C1 segment of cervical spinal cord (tissue), 14 donors: ENCODE measurements around the gene REM2.
A peak's percentile ranks its signal among the peaks of the same experiment; 100 is the strongest.

Source experiments
- DNase-seq, 14 donors: peaks; one replicate each; lab custom pipeline; 2025; lab: John Stamatoyannopoulos, UW

The REM2 gene, protein sequence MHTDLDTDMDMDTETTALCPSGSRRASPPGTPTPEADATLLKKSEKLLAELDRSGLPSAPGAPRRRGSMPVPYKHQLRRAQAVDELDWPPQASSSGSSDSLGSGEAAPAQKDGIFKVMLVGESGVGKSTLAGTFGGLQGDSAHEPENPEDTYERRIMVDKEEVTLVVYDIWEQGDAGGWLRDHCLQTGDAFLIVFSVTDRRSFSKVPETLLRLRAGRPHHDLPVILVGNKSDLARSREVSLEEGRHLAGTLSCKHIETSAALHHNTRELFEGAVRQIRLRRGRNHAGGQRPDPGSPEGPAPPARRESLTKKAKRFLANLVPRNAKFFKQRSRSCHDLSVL

DNA sequence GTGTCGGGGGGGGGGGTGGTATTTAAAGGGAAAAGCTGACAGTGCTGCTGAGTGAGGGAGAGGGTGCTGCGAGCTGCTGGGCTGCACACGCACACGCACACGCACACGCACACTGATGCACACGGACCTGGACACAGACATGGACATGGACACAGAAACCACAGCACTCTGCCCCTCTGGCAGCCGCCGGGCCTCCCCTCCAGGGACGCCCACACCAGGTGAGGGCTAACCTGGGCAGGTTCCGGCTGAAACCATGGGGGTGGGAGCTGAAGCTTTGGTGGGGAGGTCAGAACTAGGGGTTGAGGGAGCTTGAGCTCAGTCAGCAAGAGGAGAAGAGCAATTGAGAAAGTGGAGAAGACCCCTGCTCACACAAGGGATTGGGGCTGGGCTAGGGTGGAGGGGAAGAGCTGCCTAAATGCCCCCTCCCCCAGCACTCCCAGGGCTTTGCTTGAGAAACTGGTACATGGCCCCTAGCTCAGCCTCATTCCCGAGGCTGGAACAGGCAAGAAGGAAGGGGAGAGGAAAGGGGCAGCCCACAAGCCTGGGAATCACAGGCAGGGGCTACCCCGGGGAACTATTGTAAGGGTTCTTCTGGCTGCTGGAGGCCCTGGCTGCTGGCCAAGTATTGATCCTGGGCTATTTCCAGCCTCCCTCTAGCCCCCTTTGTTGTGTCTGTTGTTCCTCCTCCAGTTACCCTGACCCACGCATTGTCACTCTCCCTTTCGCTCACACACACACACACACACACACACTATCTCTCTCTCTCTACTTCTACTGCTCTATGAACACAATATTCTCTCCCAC lies at the start of gene REM2:
Gene REM2 (plus strand): TSS at position 50 of the 804 bp plus-strand sequence. CDS start 66 bp downstream, at position 116.
- DNase-seq: peak in 1 of 14 donors; percentile 41

DNA sequence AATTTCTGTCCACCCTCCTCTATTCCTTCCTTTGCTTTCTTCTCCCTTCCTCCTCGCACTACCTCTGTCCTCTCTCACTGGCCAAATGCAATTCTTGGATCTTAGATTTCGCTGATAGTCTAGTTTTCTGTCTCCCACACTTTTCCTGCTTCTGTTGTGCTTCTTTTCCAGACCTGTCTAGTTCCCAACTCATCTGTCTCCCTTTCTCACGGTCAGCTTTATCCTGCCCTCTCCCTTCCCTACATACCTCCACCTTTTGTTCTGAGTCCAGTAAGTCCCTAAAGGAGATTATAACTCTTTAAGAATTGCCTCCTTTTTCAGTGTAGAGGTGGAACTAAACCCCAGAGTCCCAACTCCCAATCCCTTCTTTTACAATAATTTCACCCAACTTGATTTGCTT lies 47.5 kb upstream of the REM2 start:
- no peak for DNase-seq

DNA sequence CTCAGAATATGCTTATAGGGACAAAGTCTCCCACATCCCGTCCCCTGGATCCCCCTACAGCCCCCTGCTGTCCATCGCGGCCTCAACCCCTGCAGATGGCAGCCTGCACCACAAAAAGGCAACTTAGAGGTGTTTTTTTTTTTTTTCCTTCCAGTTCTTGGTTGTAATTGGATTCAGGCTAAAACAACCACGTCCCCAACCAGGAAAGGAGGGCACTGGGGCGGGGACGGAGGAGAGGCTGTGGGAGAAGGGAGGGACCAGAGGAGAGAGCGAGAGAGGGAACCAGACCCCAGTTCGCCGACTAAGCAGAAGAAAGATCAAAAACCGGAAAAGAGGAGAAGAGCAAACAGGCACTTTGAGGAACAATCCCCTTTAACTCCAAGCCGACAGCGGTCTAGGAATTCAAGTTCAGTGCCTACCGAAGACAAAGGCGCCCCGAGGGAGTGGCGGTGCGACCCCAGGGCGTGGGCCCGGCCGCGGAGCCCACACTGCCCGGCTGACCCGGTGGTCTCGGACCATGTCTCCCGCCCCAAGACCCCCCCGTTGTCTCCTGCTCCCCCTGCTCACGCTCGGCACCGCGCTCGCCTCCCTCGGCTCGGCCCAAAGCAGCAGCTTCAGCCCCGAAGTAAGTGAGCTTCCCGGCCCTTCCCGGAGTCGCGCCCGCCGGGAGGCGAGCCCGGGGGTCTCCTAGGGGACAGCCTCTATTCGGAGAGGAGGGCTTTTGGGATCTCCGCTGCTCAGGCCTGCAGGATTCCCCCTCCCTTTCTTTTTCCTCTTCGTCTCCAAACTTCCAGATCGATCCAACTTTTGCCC lies 46.5 kb upstream of the REM2 start, which contains the start of gene MMP14:
Gene MMP14 (plus strand): TSS at position 285 of the 813 bp plus-strand sequence. CDS start 233 bp downstream, at position 518.
- peak in 7 of 14 donors; percentile 11 to 49 (median 32) for DNase-seq

DNA sequence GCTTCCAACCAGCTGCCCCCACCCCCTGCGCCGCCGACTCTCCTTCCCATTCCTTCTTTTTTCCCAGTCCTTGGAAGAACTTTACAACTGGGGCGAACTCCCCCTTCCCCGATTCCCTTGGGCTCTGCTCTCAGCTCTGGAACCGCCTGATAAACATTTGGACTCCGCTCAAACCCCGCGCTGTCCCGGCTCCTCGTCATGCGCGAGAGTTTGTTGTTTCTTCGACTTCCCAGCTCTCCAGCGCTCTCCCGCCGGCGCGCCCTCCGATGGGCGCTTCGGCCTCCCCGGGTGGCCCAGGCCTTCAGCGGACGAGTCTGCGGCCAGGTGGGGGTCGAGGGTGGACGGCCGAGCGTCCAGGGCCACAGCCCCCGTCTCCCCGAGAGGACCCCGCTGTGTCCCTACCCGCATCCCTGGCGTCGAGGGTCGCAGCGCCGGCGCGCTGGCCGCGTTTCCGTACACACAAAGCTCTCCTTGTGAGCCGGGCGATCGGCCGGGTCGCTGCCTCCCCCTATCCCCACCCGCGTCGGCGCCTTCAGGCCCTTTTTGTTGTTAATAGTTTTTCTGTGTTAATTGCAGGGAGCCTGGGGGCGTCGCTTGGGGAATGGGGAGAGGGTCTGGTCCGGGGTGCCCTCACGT lies 45.8 kb upstream of the REM2 start:
- peak in 6 of 14 donors; percentile 31 to 62 (median 48) for DNase-seq

DNA sequence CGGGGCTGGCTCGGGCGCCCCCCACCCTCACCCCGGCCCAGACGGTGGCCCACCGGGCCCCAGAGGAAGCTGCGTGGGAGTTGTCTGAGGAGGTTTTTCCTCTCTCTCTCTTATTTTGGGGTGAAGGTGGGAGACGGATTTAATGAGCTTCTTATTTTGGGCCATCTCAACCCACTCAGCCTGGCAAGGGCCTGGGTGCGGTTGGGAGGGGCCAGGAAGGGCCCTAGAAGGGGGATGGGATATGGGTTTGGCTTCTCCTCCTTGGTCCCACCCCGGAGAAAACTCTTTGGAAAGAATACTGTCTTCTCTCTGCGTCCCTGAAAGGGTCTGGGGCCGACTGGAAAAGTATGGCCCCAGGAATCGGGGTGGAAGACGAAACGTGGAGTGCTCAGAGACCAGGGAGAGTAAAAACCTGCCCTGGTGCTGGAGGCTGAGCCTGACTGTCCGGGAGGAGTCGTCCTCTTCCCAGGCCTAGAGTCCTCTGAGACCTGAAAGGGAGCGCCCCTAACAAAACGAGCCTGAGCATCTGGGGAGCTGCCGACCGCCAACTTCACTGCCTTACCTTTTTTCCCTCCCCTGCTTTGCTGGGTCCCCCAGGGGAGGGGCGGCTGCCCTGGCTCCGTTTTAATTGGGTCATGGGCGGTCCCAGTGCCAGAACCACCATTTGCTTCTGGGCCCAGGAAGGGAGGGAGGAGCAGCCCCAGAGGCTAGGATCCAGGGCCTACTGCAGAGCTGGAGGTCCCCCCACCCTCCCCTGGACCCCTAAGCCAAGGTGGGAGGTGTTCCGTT lies 45.1 kb upstream of the REM2 start:
- peak in 6 of 14 donors; percentile 25 to 66 (median 60) for DNase-seq

DNA sequence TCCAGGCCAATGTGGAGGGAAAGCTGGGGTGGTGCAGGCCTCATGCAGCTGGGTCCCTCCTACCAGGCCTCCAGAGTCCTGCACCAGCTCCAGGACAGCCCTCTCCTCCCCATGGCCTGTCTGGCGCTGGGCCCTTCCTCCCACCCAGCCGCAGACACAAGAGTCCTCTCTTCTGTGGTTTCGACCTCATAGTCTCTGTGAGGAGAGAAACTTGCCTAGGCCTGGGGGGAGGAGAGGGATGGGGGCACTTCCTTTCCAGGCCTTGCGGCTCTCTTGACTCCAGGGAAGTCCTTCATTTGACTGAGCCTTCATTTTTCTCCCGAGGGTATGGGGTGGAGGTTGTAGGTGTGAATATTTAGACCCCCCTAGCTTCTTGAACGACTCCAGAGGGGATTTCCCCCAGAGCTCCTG lies 44.4 kb upstream of the REM2 start:
- peak in 3 of 14 donors; percentile 42 to 64 (median 53) for DNase-seq

DNA sequence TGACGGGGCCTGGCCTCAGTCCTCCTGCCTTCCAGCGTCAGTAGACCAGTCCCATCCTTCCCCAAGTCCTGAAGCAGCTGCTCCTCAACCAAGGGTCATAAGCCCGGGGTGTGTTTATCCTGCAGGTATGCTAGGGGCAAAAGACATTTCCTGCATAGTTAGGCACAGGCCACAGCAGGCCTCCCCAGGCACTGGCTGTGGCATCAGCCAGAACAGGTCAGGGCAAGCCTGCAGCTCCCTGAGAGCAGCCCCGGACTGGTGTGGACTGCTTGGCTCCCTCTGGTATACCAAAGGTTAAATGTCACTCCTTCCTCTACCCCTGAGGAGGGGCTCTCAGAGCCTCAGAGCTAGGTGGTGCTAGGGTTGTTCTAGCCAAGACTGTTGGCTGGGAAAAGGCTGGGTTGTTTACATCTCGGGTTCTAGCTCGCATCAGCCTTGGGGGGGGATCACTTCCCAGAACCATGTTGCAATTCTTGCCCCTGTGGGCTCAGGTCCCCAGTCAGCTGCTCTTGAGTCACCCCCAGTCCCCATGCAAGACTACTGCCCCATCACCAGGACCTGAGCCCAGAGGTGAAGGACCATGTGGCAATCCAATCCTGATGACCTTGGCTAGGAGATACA lies 43.8 kb upstream of the REM2 start:
- peak in 1 of 14 donors; percentile 48 for DNase-seq

DNA sequence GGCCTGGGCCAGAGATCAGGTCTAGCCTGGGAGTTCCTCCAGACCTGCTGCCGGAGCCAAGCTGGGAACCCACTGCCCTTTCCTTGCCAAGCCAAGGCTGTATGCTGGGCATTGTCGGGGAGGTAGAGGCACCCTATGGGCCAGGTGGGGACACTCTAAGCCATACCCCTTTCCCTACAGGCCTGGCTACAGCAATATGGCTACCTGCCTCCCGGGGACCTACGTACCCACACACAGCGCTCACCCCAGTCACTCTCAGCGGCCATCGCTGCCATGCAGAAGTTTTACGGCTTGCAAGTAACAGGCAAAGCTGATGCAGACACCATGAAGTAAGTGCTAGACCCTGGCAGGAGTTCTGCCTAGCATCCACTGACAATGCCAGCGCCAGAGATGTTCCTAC lies 41.7 kb upstream of the REM2 start:
- DNase-seq: no peak

DNA sequence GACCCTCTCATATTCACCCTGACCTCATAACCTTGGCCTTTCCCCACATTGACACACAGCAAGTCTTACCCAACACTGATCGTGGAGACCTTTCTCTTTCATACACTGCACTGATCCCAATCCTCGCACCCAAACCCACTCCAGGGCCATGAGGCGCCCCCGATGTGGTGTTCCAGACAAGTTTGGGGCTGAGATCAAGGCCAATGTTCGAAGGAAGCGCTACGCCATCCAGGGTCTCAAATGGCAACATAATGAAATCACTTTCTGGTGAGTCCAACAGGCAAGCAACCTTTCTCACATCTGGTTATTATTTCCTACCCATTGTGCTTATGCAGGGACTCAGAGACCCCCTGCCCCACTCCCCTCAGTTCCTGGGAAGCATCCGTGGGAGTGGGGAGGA lies 41.3 kb upstream of the REM2 start:
- DNase-seq: no peak

DNA sequence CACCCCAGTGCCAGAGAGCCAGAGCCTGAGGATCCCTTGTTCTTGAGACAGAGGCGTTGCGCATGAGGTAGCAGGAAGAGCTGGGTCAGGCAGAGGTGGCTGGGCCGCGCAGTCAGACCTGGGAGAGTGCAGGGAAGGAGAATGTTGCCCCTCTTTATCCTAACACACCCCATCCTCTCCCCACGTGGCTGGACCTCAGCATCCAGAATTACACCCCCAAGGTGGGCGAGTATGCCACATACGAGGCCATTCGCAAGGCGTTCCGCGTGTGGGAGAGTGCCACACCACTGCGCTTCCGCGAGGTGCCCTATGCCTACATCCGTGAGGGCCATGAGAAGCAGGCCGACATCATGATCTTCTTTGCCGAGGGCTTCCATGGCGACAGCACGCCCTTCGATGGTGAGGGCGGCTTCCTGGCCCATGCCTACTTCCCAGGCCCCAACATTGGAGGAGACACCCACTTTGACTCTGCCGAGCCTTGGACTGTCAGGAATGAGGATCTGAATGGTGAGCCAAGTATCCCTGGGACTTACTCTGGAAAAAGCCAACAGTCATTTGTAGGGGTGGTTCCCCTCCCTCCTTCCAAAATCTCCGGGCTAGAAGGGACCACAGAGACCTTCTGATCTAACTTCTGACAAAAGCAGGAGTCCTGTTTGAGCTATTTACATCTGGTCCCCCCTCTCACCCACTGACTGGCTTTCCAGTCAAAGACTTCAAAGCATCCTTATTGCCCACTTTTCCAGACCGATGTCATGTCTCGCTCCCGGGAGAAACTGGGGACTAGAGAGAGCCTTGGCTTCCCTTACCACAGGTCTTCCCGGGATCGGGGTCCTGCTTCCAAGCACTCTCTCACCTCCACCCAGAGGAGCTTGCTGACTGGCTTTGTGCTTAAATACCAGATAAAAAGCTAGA lies 40.6 kb upstream of the REM2 start:
- DNase-seq: no peak

DNA sequence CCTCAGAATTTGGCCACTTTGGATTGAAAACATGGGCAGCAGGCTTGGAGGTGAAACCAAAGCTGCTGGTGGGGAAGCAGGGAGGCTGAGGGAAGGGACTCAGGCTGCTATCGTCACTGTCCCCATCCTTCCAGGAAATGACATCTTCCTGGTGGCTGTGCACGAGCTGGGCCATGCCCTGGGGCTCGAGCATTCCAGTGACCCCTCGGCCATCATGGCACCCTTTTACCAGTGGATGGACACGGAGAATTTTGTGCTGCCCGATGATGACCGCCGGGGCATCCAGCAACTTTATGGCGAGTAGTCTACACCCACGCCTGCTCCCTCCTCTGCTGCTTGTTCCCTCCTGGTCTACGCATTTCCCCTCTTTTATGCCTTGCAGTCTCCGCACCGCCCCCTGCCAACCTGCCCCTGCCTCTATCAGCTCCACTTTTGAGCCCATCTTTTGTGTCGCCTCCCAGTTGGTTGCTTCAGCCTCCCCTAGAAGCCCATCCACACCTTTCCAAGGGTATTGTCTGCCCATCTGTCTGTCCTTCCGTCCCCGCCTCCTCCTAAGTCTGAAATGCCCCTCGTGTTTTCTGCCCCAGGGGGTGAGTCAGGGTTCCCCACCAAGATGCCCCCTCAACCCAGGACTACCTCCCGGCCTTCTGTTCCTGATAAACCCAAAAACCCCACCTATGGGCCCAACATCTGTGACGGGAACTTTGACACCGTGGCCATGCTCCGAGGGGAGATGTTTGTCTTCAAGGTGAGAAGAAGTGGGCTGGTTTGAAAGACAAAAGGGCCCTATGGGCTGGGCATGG lies 39.7 kb upstream of the REM2 start:
- DNase-seq: no peak

DNA sequence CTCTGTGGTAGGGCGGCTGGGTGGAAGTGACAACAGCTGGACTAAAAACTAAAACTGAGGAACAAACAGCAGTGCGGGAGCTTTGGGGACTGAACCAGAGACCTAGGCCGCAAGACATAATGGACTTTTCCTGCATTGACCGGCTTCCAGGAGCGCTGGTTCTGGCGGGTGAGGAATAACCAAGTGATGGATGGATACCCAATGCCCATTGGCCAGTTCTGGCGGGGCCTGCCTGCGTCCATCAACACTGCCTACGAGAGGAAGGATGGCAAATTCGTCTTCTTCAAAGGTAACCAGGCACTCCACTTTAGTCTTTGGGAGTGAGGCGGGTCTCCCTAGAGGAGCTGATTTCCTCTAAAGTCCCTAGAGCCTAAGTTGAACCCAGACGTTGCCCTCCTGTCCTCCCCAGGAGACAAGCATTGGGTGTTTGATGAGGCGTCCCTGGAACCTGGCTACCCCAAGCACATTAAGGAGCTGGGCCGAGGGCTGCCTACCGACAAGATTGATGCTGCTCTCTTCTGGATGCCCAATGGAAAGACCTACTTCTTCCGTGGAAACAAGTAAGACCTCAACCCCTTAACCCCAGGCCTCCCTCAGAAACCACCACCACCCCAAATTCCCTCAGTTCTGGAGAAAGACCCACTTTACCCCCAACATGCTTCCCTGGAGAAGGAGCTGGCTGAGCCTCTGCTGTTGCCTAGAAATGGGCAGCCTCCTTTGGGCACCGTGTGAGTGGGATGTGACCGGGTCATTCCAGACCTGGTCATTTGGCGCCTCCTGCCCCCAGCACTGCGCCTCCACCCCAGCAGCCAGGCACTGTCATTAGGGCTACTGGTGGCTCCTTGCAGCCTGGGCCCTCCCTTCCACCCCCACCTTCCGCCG lies 38.6 kb upstream of the REM2 start:
- no peak for DNase-seq

DNA sequence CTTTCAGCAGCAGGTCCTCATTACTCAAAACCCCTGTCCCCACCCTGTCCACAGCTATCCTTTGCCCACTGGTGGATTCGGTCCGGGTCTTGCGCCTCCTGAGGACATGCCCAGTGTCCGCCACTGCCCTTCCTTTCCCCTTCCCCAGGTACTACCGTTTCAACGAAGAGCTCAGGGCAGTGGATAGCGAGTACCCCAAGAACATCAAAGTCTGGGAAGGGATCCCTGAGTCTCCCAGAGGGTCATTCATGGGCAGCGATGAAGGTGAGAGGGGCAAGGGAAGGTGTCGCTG lies 38.0 kb upstream of the REM2 start:
- no peak for DNase-seq

DNA sequence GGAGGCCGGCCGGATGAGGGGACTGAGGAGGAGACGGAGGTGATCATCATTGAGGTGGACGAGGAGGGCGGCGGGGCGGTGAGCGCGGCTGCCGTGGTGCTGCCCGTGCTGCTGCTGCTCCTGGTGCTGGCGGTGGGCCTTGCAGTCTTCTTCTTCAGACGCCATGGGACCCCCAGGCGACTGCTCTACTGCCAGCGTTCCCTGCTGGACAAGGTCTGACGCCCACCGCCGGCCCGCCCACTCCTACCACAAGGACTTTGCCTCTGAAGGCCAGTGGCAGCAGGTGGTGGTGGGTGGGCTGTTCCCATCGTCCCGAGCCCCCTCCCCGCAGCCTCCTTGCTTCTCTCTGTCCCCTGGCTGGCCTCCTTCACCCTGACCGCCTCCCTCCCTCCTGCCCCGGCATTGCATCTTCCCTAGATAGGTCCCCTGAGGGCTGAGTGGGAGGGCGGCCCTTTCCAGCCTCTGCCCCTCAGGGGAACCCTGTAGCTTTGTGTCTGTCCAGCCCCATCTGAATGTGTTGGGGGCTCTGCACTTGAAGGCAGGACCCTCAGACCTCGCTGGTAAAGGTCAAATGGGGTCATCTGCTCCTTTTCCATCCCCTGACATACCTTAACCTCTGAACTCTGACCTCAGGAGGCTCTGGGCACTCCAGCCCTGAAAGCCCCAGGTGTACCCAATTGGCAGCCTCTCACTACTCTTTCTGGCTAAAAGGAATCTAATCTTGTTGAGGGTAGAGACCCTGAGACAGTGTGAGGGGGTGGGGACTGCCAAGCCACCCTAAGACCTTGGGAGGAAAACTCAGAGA lies 37.0 kb upstream of the REM2 start:
- DNase-seq: no peak

DNA sequence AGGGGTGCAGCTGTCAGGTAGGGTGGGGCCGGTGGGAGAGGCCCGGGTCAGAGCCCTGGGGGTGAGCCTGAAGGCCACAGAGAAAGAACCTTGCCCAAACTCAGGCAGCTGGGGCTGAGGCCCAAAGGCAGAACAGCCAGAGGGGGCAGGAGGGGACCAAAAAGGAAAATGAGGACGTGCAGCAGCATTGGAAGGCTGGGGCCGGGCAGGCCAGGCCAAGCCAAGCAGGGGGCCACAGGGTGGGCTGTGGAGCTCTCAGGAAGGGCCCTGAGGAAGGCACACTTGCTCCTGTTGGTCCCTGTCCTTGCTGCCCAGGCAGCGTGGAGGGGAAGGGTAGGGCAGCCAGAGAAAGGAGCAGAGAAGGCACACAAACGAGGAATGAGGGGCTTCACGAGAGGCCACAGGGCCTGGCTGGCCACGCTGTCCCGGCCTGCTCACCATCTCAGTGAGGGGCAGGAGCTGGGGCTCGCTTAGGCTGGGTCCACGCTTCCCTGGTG lies 36.2 kb upstream of the REM2 start:
- DNase-seq: no peak

DNA sequence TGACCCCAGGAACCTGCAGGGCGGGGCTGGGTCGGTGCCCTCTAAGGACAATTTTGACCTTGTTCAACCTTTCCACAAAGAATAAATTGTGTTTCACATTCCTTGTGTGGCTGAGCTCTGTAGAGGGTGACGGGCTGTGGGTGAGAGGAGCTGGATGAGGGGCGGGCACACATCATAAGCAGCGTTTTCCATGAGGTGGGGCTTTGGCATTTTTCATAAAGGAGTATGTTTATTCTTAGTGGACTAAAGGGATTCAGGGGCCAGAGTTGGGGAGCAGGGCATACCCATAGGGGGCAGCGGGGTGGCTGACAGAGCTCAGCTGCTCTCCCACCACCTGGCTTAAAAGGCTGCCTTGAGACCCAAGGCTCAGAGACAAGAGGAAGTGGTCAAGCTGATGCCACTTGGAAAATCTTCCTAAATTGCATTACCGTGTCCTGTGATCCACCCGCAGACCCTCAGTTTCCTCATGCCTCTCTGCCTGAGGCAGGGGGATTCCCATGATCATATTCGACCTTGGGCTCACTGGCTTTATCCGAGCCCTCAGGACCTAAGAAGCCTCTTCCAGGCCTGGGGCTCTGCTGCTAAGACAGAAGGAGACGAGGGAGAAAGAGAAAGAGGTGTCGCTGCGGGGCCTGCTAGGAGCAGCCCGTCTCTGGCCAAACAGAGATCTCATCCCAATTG lies 35.2 kb upstream of the REM2 start:
- no peak for DNase-seq
